GM12878 (cell line): ENCODE data around the gene ATRN. TPM values are rescaled to one million over a fixed set of nuclear protein-coding genes. Genes with fewer than 3 reads are reported as not detected.

ENCODE experiments used
- ATAC-seq: fragments of 200-7000 bp; cut with Tn5 transposase; 3 replicates; pipeline ENCODE4 v1.9.1; 2020; ENCODE audit warnings: mild to moderate bottlenecking, moderate library complexity
- BruUV-seq: library from RNA; stranded (reverse); fragments of 400-500 nt; replicated peaks from 2 replicates; lab custom pipeline; 2021; lab: Mats Ljungman, UMichigan
- CTCF ChIA-PET: fragments of 300-600 bp; sonication (Branson Sonifier 250); formaldehyde crosslinking; extraction: SDS; loops from one replicate; lab custom pipeline; 2021; ENCODE audit warnings: inconsistent platforms; lab: Yijun Ruan, JAX
- POLR2A ChIA-PET: fragments of 350-600 bp; formaldehyde crosslinking; extraction: SDS; loops from one replicate; lab custom pipeline; 2021; ENCODE audit warnings: inconsistent platforms; lab: Charles Lee
- RAD21 ChIA-PET: fragments of 300-600 bp; sonication (Branson Sonifier 250); formaldehyde crosslinking; loops from one replicate; lab custom pipeline; 2023; ENCODE audit warnings: antibody characterized with exemption; ENCODE audit not compliant: unreplicated experiment; lab: Charles Lee
- SMC1A ChIA-PET: fragments of 300-600 bp; sonication (Branson Sonifier 250); formaldehyde crosslinking; loops from one replicate; lab custom pipeline; 2023; ENCODE audit not compliant: unreplicated experiment, uncharacterized antibody; lab: Charles Lee
- DNase-seq: peaks from one replicate; pipeline ENCODE4 v3.0.0-alpha.2; 2011; ENCODE audit warnings: low read depth, low spot score
- FAIRE-seq: peaks from 3 replicates; lab custom pipeline; 2011; peaks lifted over from hg19 to GRCh38; lab: Jason Lieb, UNC
- H2AFZ ChIP-seq: 2 replicates; pipeline ENCODE4 v1.6.0; 2011; ENCODE audit warnings: low read depth, low read length, control low read depth; ENCODE audit not compliant: control insufficient read depth
- H3K27ac ChIP-seq: 2 replicates; pipeline ENCODE4 v1.5.1; 2011; ENCODE audit warnings: control low read depth; ENCODE audit not compliant: control insufficient read depth, insufficient read depth
- H3K27me3 ChIP-seq, 2 experiments: replicated peaks in 1 of 2; 2 replicates each; pipeline versions ENCODE4 v1.6.0 to v1.6.1; 2011; ENCODE audit warnings: low read length in 1 of 2; ENCODE audit not compliant: control insufficient read depth in 2 of 2, insufficient read depth in 2 of 2
- H3K36me3 ChIP-seq, 2 experiments: 2 replicates each; pipeline ENCODE4 v1.5.1; 2011; ENCODE audit warnings: low read length in 1 of 2; ENCODE audit not compliant: control insufficient read depth in 2 of 2, insufficient read depth in 2 of 2
- H3K4me1 ChIP-seq: 2 replicates; pipeline ENCODE4 v1.6.1; 2011; ENCODE audit warnings: mild to moderate bottlenecking, low read length, moderate library complexity, mixed read lengths; ENCODE audit not compliant: control insufficient read depth, insufficient read depth
- H3K4me2 ChIP-seq: 2 replicates; pipeline ENCODE4 v1.6.0; 2011; ENCODE audit warnings: control low read depth; ENCODE audit not compliant: control insufficient read depth, insufficient read depth
- H3K4me3 ChIP-seq: fragments of 200-600 bp; sonication (generic); 2 replicates; pipeline ENCODE4 v1.5.1; 2016
- H3K79me2 ChIP-seq: 2 replicates; pipeline ENCODE4 v1.6.0; 2011; ENCODE audit warnings: low read length; ENCODE audit not compliant: control insufficient read depth, insufficient read depth
- H3K9ac ChIP-seq: 2 replicates; pipeline ENCODE4 v1.8.0; 2011; ENCODE audit warnings: low read length, control low read depth, mixed read lengths; ENCODE audit not compliant: control insufficient read depth, insufficient read depth
- H3K9me3 ChIP-seq: replicated peaks from 3 replicates; pipeline ENCODE4 v1.5.1; 2011; ENCODE audit warnings: mild to moderate bottlenecking, low read length; ENCODE audit not compliant: control insufficient read depth, insufficient read depth
- H4K20me1 ChIP-seq: 2 replicates; pipeline ENCODE4 v1.6.0; 2011; ENCODE audit not compliant: control insufficient read depth, insufficient read depth
- BRCA1 ChIP-seq: IDR thresholded peaks from 2 replicates; pipeline ENCODE4 v1.6.1; 2011; ENCODE audit warnings: low read depth, low read length, improper control_type of control experiment
- HCFC1 ChIP-seq: fragments of 150-350 bp; IDR thresholded peaks from 2 replicates; pipeline ENCODE4 v1.6.1; 2014; ENCODE audit warnings: low read length
- HDAC6 ChIP-seq: fragments of 200-600 bp; sonication (generic); IDR thresholded peaks from one replicate; pipeline ENCODE4 v1.8.0; 2017; ENCODE audit warnings: antibody characterized with exemption; ENCODE audit not compliant: unreplicated experiment
- IRF3 ChIP-seq: fragments of 450-650 bp; IDR thresholded peaks from 2 replicates; pipeline ENCODE4 v1.6.1; 2014; ENCODE audit warnings: mild to moderate bottlenecking
- KLF5 ChIP-seq: fragments of 450-650 bp; IDR thresholded peaks from 2 replicates; pipeline ENCODE4 v1.6.1; 2014; ENCODE audit warnings: mild to moderate bottlenecking; ENCODE audit not compliant: partially characterized antibody
- MTA3 ChIP-seq: IDR thresholded peaks from 2 replicates; pipeline ENCODE4 v1.6.1; 2012; ENCODE audit warnings: low read length, inconsistent platforms, borderline replicate concordance
- PAX8 ChIP-seq: fragments of 450-650 bp; IDR thresholded peaks from 2 replicates; pipeline ENCODE4 v1.6.1; 2017; ENCODE audit warnings: mild to moderate bottlenecking, moderate library complexity
- RELA ChIP-seq: fragments of 450-650 bp; IDR thresholded peaks from 2 replicates; pipeline ENCODE4 v1.8.0; 2014; ENCODE audit warnings: borderline replicate concordance; ENCODE audit not compliant: partially characterized antibody
- SPI1 ChIP-seq: IDR thresholded peaks from 2 replicates; pipeline ENCODE4 v1.6.1; 2011; ENCODE audit warnings: low read depth, mild to moderate bottlenecking, low read length, moderate library complexity, borderline replicate concordance; ENCODE audit not compliant: insufficient read depth
- ZNF274 ChIP-seq: IDR thresholded peaks from one replicate; pipeline ENCODE4 v1.8.0; 2011; ENCODE audit not compliant: insufficient read length, insufficient read depth
- WGBS: methylation state at CpG from one replicate; pipeline ENCODE4 v1.1.6; 2016; ENCODE audit warnings: low lambda C conversion rate; ENCODE audit not compliant: insufficient replicate concordance, insufficient coverage; ENCODE audit errors: missing lambda C conversion rate; 5-methylcytosine and 5-hydroxymethylcytosine counted together
- in situ Hi-C: fragments of 300-500 bp; cut with MboI; formaldehyde crosslinking; loops from 9 replicates; pipeline ENCODE4 v1.14.3; 2018; ENCODE audit warnings: mixed read lengths
- intact Hi-C: fragments of 100-400 bp; cut with micrococcal nuclease; formaldehyde crosslinking; loops from one replicate; pipeline ENCODE4 v1.14.2; 2022; ENCODE audit not compliant: unreplicated experiment
- polyA plus RNA-seq, 11 experiments: library from polyadenylated mRNA; depleted of rRNA in 4 of 11; unstranded in 6 of 11; stranded (reverse) in 5 of 11; fragments of >200 nt; fragmentation: Nextera tagmentation in 4 of 11; fragmentation: Illumina TruSeq in 1 of 11; extraction: Ambion mirVana in 4 of 11; extraction: Trizol in 1 of 11; gene quantifications; 1 replicate in 1 of 11; 2 replicates in 10 of 11; pipeline versions ENCODE4 v1.2.1 to v1.2.3, GENCODE V29; 2011 to 2016; ENCODE audit warnings: inconsistent platforms in 2 of 11, missing spikeins in 2 of 11, low read depth in 1 of 11
- total RNA-seq, 4 experiments: library from RNA; depleted of rRNA in 3 of 4; stranded (reverse); fragments of >200 nt in 3 of 4; fragmentation: Illumina TruSeq in 1 of 4; extraction: Trizol in 1 of 4; gene quantifications; 2 replicates each; pipeline versions ENCODE4 v1.2.1 to v1.2.3, GENCODE V29; 2013 to 2021
- TF ChIP-seq, protein P1 (sequence below): IDR thresholded peaks from 2 replicates; pipeline ENCODE4 v1.6.1; 2011; ENCODE audit warnings: mild to moderate bottlenecking, low read depth, low read length, moderate library complexity; ENCODE audit not compliant: insufficient replicate concordance

The ATRN gene
- total and polyA plus RNA-seq, 10 of the 15 experiments (the other 5 are each of a cell fraction or from before 2014, with no cell fraction given), result 0.71 to 11.6 (median 6.9) TPM

DNA sequence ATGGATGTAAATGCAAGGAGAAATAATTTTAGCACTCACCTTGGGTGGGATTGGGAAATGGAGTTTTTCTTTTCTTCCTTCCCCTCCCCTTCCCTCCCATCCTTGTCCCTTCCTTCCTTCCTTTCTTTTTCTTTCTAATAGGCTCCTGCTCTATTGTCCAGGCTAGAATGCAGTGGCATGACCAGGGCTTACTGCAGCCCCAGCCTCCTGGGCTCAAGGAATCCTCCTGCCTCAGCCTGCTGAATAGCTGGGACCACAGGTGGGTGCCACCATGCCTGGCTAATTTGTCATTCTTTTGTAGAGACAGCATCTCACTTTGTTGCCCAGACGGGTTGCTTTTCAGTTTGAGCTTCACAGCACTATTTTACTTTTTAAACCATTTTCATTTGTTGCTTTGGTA lies 21.5 kb upstream of the ATRN start (continued):
- TF ChIP-seq KLF5, result no peak
- no peak for TF ChIP-seq SPI1
- no peak for TF ChIP-seq ZNF274

DNA sequence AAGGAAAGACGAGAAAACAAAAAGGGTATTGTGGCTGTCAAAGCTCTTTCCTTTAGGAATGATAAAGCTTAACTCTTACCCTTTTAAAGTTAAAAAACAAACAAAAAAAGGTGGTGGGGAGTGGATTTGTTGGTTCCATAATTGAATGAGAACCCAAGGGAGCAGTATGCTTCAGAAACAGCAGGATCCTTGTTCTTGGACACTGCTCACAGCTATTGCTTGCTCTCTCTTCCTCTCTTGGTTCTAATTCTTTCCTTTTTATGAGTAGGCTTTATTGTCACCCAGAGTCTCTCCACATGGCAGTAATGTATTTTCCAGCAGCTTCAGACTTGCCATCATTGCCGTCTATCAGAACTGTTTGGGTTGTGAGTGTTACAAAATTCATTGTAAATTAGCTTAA lies 18.7 kb upstream of the ATRN start:
- Histone ChIP-seq H3K4me1 (no peaks in the 10 kb centered on the region), H3K36me3 (no peaks in the 10 kb centered on the region), H3K4me2 (no peak overlapping the region), H3K9me3 (no peaks in the 10 kb centered on the region), H3K27ac (no peak overlapping the region), H4K20me1 (no peaks in the 10 kb centered on the region), H3K27me3 (no peaks in the 10 kb centered on the region; a peak in 1 of 4 replicates), H3K4me3 (no peak overlapping the region), H3K9ac (no peak overlapping the region), H2AFZ (no peak overlapping the region), H3K79me2 (no peaks in the 10 kb centered on the region)
- DNase-seq (no peak), ATAC-seq (no peak), FAIRE-seq (no peak)
- BruUV-seq, result no TSS peak
- POLR2A ChIA-PET, result no interaction called here
- CTCF ChIA-PET, result interaction anchor here (1.3 to 2.2 kb wide), 2 partner anchors 18 to 111 kb away, joined by 4 to 6 read pairs; no protein-coding TSS in a partner anchor
- TF ChIP-seq MTA3, result no peak
- TF ChIP-seq HCFC1, result no peak
- TF ChIP-seq BRCA1, result no peak
- no peak for TF ChIP-seq HDAC6
- TF ChIP-seq IRF3, result no peak
- TF ChIP-seq, protein P1, sequence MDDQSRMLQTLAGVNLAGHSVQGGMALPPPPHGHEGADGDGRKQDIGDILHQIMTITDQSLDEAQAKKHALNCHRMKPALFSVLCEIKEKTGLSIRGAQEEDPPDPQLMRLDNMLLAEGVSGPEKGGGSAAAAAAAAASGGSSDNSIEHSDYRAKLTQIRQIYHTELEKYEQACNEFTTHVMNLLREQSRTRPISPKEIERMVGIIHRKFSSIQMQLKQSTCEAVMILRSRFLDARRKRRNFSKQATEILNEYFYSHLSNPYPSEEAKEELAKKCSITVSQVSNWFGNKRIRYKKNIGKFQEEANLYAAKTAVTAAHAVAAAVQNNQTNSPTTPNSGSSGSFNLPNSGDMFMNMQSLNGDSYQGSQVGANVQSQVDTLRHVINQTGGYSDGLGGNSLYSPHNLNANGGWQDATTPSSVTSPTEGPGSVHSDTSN, result no peak
- no peak for TF ChIP-seq RELA
- no peak for TF ChIP-seq PAX8
- WGBS, result 72% methylated on average over 2 of the region's 2 CpGs
- SMC1A ChIA-PET, result interaction anchor here (0.7 to 2.4 kb wide), 4 partner anchors 10 to 29 kb away, joined by 3 to 7 read pairs (median 3); no protein-coding TSS in a partner anchor
- in situ Hi-C loops (no loop called here), intact Hi-C loops (no loop called here)
- RAD21 ChIA-PET, result interaction anchor here (1.2 kb wide), 1 partner anchor 43 kb away, joined by 3 read pairs; no protein-coding TSS in a partner anchor
